ENCODE data around the gene CCDC112.

DNA sequence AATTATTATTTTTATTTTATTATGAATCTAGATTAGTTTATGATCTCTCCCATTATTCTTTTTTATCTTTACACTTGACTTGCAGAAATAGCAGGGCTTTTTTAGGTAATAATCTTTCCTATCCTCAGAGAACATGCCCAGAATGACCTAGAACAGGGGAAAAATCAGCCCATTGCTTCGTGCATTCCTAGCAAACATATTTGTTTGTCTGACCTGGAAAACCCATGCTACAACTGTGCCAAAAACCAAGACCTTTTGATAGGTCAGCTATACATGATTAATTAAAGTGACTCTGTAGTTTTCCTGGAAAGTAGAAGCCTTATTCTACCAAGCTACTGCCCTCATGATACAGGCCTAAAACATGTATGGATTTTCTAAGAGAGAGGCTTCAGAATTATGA, 24.1 kb upstream of the CCDC112 start:
- TF ChIP-seq SUZ12 (IDR thresholded peaks at IDR 0.05) (no peak), L3MBTL2 (conservative IDR thresholded peaks at IDR 0.05) (no peak)

Data from HEK293T (cell line).